KOPT-K1 (cell line): ENCODE results near the gene MORF4L1.
"Not testable (repeated sequence)": the region's sequence is repeated elsewhere in the genome, so short reads cannot be mapped to it uniquely, and the experiment has no call there.

Experiments
- H3K27ac ChIP-seq: fragments of 200-600 bp; sonication (generic); 2 replicates; pipeline ENCODE4 v1.5.1; 2016; ENCODE audit warnings: antibody characterized with exemption, mild to moderate bottlenecking, low read depth, low read length; ENCODE audit not compliant: poor library complexity, severe bottlenecking
- H3K36me3 ChIP-seq: fragments of 200-600 bp; sonication (generic); 2 replicates; pipeline ENCODE4 v1.5.1; 2017; ENCODE audit warnings: antibody characterized with exemption, mild to moderate bottlenecking, low read length, moderate library complexity; ENCODE audit not compliant: insufficient read depth
- H3K9me3 ChIP-seq: fragments of 200-600 bp; sonication (generic); 2 replicates; pipeline ENCODE4 v1.5.1; 2017; ENCODE audit warnings: antibody characterized with exemption, low read length, mild to moderate bottlenecking; ENCODE audit not compliant: insufficient read depth, poor library complexity, severe bottlenecking

Gene MORF4L1

DNA sequence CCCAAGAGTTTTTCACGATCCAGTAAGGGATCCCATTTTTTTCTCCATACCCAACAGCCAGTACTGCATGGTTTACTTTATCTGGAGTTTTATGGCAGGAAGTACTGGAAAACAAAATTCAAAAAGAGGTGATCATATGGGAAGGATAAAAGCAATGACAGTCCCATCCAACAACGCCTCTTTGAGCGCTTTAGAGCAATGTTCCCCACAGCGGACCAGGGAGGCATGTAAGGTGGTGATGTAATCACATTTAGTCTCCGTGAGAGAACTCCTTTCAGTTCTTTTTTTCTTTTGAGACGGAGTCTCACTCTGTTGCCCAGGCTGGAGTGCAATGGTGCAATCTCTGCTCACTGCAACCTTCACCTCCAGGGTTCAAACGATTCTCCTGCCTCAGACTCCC is 50.3 kb downstream of the MORF4L1 start:
- H3K9me3 ChIP-seq, result no peaks in the 10 kb centered on the region
- peaks cover 89% of the 10 kb centered on the region for H3K36me3 ChIP-seq
- no peak overlapping the region for H3K27ac ChIP-seq

DNA sequence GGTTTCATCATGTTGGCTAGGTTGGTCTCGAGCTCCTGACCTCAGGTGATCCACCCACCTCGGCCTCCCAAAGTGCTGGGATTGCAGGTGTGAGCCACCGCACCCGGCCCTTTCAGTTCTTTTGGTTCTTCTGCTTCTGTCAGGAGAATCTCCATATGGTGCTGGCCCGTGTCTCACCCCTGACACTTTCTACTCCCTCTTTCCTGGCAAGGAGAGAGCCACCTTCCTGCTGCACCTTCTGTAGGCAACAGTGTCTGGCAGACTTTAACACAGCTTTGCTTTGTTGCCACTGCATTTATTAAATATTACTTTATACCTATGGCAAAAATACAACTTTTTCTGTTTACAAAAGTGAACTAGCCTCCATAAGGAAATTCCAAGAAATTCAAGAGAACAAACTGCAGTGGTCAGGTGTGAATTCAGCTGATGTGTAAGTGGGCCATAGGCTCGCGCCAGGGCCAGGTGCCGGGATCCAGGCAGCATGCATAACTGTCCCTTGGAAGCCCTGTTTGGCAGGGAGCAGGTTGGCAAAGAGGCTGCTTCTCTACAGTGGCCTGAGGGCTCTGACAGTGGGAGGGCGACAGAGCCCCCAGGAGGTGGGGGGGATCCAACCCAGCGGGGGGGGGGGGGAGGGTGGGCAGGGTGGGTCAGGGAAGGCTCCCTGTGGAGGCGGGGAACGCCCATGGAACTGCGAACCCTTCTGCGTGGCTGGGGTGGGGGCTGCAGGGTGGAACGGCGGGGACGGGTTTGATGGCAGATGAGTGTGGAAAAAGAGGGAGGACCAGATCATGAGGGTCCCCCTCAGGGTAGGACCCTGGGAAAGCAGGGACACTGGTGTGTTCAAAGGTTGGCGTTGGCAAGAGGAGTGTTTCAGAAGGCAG is 51.0 kb downstream of the MORF4L1 start:
- Histone ChIP-seq H3K36me3 (peaks cover 84% of the 10 kb centered on the region), H3K27ac (no peak overlapping the region), H3K9me3 (no peaks in the 10 kb centered on the region)

DNA sequence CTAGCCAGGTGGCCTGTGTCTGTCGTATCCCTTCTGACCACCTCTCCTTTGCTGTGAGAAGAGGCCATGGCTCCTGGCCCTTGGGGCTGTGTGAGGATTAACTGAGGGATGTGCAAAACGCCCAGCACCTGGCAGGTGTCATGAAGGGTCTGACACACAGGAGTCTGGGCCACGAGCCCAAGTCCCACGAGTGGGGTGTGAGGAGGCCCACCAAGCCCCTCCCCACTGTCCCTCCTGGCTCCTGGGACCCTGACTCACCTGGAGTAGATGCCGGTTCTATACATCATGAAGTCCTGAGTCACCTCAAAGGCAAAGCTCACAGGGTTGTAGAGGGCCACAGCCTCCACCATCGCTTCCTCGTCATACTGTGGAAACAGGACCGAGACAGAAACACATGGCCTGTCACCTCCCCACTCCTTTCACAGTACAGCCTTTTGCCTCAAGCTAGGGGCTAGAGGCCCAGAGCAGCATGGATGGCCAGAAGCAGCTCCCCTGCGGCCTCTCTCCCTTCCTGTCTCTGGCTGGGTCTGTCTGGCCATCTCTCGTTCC is 52.5 kb downstream of the MORF4L1 start:
- H3K27ac ChIP-seq, result no peak overlapping the region
- no peaks in the 10 kb centered on the region for H3K9me3 ChIP-seq
- H3K36me3 ChIP-seq, result peaks cover 74% of the 10 kb centered on the region

DNA sequence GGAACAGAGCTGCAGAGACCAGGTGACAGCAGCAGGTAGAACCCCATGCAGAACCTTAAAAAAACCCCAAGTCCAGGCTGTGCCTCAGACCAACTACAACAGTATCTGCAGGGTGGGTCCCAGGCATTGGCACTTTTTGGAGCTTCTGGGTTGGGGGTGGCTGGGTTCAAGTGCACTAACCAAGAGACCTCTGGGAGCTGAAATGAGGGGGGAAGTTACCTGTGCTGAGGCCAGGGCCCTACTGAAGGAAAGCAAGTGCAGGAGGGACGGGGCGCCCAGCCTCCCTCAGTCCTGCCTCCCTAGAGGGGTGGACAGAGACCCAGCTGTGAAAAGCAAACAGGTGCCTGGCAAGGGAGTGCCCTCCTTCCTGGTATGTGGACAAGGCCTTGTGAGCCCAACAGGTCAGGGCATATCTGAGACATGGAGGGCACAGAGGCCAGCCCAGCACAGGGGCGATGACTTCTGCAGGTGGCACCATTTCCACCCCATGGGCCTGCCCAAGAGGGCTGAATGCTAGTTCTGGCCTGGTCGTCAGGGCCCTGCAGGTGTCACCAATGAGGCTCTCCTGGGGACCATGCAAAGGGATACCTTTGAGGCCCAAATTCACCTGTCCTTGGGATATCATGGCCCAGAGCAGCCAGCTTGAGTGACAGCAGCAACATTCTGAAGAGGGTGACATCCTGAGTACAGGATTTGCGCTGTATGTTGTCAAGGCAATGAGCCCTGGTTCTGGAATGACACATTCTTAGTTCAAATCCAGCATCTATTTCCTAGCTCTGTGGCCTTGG is 53.5 kb downstream of the MORF4L1 start:
- Histone ChIP-seq H3K27ac (no peak overlapping the region), H3K36me3 (peaks cover 70% of the 10 kb centered on the region), H3K9me3 (no peaks in the 10 kb centered on the region)

DNA sequence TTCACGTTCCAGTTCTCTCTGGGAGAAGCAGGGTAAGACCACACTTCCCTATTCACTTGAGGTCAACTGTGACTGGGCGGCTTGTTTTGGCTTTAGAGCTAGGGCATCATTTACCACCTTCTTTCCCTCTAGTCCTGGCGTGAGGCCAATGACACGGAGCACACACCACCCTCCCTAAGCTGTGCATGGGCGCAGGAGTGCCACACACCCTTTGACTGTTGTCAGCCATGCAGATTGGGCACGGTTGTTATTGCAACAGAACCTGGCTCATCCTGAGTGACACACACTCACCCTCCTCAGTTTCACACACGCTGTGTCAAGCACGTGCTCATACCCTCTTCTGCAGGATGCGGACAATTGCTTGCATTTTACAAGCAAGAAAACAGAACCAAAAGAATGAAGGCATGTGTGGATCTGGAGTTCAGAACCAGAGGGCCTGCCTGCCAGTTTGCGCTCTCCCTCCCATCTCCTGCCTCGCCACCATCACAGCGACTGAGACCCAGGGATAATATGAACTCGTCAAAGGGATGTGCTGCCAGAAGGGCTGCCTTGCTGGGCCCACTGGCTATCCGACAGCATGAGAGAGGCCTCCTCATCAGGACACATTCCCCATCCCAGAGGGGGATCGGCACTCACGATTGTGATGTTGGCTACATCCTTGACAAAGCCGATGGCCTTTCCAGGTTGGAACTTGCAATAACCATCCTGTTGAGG is 54.5 kb downstream of the MORF4L1 start:
- Histone ChIP-seq H3K27ac (no peak overlapping the region), H3K36me3 (peaks cover 59% of the 10 kb centered on the region), H3K9me3 (no peaks in the 10 kb centered on the region)

DNA sequence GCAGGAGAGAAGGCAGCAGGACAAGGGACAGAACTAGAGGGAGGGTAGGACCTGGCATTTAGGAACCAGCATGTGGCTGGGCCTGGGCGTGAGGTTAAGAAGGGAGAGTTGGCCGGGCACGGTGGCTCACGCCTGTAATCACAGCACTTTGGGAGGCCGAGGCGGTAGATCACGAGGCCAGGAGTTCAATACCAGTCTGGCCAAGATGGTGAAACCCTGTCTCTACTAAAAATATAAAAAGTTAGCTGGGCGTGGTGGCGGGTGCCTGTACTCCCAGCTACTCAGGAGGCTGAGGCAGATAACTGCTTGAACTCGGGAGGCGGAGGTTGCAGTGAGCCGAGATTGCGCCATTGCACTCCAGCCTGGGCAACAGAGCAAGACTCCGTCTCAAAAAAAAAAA is 55.5 kb downstream of the MORF4L1 start:
- not testable (repeated sequence) for H3K9me3 ChIP-seq, H3K27ac ChIP-seq
- peaks cover 51% of the 10 kb centered on the region for H3K36me3 ChIP-seq

DNA sequence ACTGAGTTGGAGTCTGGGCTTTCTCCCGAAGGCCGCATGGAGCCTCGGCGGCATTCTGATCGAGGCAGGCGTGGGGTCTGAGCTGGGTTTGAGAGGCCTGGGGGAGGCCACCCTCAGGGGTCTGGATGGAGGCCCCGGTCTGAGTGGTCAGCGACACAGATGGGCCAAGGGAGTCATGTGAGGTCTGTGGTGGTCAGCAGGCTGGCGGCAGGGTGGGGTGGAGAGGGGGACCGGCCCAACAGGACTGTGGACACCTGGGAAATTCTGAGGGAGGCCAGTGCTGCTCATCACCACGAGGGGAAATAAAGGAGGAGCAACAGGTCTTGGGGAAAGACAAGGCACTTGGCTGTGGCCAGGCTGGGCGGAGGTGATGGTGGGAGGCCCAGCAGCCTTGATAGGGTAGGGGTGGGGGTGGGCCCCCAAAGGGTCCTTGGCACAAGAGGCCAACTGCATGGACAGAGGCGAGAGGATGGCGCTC is 56.0 kb downstream of the MORF4L1 start:
- H3K36me3 ChIP-seq, result peaks cover 51% of the 10 kb centered on the region
- no peak overlapping the region for H3K27ac ChIP-seq
- no peaks in the 10 kb centered on the region for H3K9me3 ChIP-seq

DNA sequence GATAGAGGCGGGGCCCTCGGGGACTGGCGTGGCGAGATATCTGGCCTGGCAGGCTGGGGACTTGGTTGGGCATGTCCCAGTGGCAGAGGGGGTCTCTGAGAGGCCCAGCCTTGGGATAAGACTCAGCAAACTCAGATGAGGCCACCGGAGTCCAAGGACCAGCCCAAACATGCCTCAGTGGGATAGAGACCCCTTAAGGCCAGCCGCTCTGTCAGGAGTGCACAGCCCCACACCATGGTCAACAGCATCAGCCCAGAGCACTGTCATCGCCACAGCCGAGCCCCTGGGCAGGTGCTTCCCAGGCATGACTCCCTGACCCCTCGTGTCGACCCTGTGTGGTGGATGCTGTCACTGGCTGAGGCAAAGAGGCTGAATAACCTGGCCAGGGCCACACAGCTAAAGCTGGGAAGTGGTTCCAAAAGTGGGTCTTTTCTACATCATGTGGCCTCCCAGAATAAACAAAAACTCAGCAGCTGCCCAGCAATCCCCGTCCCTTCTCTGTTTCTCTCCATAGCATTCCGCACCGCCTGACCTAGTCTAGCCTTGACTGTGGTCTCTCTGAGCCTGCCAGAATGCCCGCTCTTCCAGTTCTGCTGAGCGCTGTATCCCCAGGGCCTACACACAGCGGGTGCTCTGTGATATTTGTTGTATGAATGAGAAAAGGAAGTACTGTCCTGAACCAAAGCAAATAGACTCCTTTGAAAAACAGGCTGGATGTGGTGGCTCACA is 57.0 kb downstream of the MORF4L1 start:
- H3K9me3 ChIP-seq, result no peaks in the 10 kb centered on the region
- H3K27ac ChIP-seq, result no peak overlapping the region
- H3K36me3 ChIP-seq, result peaks cover 53% of the 10 kb centered on the region

DNA sequence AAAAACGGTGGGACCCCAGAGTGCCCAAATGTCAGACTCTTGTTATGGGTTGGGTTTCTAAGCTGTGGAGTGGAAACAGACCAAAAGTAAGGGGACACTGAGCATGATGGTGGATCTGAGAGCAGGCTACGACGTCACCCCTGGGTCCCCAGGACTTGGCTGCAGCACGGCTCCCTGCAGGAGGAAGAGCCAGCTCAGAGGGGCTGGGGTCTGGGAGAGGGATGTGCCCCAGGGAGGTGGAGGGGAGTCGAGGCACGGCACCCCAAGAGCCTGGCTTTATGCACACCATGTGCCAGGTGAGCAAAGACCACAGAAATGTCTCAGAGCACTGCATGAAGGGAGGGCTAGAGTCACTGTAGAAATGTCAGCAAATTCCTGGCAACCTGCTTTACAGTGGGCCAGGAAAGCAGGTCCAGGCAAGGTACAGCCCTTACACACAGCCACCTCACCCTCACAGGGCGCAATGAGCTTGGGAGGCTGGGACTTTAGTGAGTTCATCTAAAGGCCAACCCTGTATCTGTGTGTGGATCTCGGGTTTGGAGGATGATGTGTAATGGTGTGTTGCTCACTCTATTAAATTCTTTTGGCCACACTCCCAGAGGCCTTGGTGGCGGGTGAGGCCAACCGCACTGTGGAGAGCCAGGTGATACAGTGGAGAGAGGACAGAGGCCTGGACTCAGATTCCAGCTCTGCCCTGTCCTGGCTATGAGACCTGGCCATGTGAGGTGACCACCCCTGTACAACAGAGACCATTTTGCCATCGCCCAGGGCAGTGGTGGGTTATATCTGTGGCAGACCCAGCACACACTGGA is 58.1 kb downstream of the MORF4L1 start:
- peaks cover 52% of the 10 kb centered on the region for H3K36me3 ChIP-seq
- no peaks in the 10 kb centered on the region for H3K9me3 ChIP-seq
- no peak overlapping the region for H3K27ac ChIP-seq

DNA sequence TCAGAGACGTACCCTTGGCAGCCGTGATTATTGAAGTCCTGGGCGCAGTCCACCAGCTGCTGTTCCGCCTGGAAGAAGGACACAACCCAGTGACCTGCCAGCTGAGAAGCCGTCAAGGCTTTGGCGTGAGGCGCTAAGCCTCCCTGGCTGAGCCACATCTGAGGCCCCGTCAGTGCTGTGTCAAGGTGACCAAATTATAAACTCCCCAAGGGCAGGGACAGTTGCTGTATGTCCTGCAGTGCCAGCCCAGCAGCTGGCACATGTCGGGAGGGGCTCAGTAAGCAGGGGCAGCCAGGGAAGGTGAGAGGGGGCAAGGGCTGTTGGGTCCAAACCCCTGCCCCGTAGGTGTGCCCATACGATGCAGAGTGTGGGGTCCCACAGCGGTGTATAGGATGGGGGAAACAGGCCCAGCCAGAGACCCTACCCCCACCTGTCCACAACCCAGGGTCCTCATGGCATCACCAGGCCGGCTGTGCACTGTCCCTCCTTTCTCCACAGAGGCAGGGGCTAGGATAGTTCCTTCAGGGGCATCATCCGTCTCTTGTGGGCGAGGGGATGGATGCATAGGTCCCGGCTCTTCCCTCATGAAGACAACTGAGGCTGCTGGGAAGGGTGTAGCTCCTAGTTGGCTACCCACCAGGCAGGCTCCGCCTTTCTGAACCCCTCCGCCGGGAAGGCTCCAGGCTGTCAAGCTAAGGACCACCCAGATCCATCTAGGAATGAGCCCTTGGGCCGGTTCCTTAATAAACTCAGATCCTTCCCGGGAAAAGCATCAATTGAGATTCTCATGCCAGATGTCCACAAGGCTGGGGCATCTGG is 59.0 kb downstream of the MORF4L1 start:
- Histone ChIP-seq H3K36me3 (peaks cover 44% of the 10 kb centered on the region), H3K27ac (no peak overlapping the region), H3K9me3 (no peaks in the 10 kb centered on the region)

DNA sequence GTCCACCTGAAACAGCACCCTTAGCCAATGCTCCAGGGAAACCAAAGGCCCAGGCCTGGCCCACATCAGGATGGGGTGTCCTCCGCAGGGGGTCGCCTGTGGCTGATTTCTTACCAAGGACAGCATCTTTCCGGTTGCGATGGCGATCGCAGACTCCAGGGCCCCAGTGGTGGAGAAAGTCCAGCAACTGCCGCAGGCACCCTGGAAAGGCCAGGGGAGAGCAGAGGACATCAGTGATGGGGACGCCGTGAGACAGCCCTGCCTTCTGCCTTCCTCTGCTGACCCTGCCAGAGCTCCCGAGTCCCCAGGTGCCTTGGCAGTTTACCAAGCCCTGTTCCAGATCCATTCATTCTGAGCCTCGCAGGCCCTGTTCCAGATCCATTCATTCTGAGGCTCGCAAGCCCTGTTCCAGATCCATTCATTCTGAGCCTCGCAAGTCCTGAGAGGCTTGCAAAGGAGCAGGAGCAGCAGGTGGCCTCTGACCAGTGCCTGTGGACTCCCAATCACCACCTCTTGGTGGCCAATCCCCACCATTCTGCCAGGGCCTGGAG is 59.6 kb downstream of the MORF4L1 start:
- H3K36me3 ChIP-seq, result peaks cover 37% of the 10 kb centered on the region; the same call in 1 of the 2 replicates
- H3K9me3 ChIP-seq, result no peaks in the 10 kb centered on the region
- H3K27ac ChIP-seq, result no peak overlapping the region

DNA sequence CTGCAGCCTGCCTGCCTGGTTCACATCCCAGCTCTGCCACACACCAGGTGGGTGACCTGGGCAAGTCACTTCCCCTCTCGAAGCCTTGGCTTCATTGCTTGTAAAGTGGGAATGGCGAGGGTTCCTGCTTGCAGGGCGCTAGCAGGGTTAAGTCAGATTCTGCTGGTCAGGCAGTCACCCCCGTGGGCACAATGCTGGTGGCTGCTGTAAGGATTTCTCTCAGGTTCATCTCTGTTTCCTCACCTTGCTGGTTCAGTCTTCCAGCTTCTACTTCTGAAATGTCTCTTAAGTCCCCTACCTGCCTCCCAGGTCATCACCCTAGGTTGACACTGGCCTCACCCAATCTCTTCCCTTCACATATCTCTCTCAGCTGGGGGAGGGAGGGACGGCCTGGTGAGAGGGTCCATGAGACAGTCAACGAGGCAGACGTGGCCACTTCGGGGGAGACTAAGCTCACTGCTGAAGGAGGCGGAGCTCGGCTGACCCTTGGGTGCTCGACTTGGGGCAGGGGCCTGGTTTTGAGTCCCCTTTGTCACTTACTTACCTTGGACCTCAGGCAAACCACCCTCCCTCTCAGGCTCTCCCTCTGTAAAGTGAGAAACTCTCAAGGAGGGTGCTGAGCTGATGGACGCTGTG is 60.6 kb downstream of the MORF4L1 start:
- Histone ChIP-seq H3K36me3 (peaks cover 31% of the 10 kb centered on the region; the same call in 1 of the 2 replicates), H3K27ac (no peak overlapping the region), H3K9me3 (no peaks in the 10 kb centered on the region)
